Mucosa of rectum (tissue), 2 donors: ENCODE measurements around the gene KCNJ1.

ENCODE experiments used
- H3K27ac ChIP-seq, 2 donors: one replicate each; pipeline ENCODE4 v1.7.0; 2013; ENCODE audit warnings: inconsistent platforms in 2 of 2, low read depth in 2 of 2, low read length in 2 of 2
- H3K27me3 ChIP-seq, 2 donors: one replicate each; pipeline ENCODE4 v1.7.0; 2013; ENCODE audit warnings: low read length in 2 of 2; ENCODE audit not compliant: control insufficient read depth in 2 of 2, insufficient read depth in 2 of 2
- H3K36me3 ChIP-seq, 2 donors: one replicate each; pipeline ENCODE4 v1.7.0; 2013; ENCODE audit warnings: low read length in 2 of 2; ENCODE audit not compliant: control insufficient read depth in 2 of 2, insufficient read depth in 2 of 2
- H3K4me1 ChIP-seq, 2 donors: one replicate each; pipeline ENCODE4 v1.7.0; 2013; ENCODE audit warnings: low read length in 2 of 2, mild to moderate bottlenecking in 1 of 2; ENCODE audit not compliant: control insufficient read depth in 2 of 2, insufficient read depth in 2 of 2
- H3K4me3 ChIP-seq, 2 donors: one replicate each; pipeline ENCODE4 v1.7.0; 2013; ENCODE audit warnings: low read length in 2 of 2
- H3K9ac ChIP-seq, 2 donors: one replicate each; pipeline ENCODE4 v1.7.0; 2013; ENCODE audit warnings: low read length in 2 of 2, low read depth in 1 of 2, mild to moderate bottlenecking in 1 of 2
- H3K9me3 ChIP-seq, 2 donors: one replicate each; pipeline ENCODE4 v1.7.0; 2013; ENCODE audit warnings: low read length in 2 of 2; ENCODE audit not compliant: control insufficient read depth in 2 of 2
- donor health status: healthy.
- donor health status: Normal muscosa, but diverticular disease.

The KCNJ1 gene

DNA sequence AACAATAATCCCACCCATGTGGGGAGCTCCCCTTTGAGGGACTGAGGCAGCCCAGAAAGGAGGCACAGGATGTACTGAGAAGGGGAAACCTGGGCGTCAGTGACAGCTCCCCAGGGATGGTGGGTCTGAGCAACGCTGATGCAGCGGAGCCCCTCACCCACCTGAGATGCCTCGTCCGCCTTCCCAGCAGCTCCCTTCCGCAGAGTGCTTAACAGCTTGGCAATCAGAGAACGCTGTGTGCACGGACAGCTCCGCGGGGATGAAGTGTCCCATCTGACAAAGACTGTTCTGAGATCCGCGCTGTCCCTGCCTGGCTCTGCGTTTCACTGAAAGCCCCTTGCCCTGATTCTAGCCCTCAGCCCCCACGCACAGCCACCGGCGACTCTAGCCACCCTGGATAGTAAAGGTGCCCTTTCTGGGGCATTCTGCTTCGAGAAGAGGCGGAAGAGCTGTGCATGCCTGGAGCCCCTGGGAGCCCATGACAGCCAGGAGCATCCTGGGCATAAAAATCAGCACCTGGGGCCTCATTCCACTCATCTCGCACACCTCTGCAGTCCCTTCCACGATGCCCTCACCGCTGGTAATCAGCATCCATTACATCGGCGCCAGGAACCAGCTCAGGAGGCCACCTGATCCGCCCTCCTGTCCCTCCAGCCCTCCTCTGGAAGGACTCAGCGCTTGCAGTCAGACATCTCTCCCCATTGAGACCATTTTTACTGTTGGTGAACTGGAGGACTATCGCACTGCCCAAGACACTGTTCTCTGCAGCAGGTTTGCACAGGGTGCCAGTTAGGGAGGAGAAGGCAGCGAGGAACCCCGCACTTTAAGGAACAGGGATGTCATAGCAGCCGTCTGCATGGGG, 34.8 kb upstream of the KCNJ1 start:
- Histone ChIP-seq H3K36me3 (no peaks in the 10 kb centered on the region), H3K4me1 (peaks cover 0 to 6% of the 10 kb centered on the region in 2 donors), H3K27me3 (no peaks in the 10 kb centered on the region), H3K27ac (no peak overlapping the region), H3K9ac (no peak overlapping the region), H3K4me3 (no peak overlapping the region), H3K9me3 (no peaks in the 10 kb centered on the region)

DNA sequence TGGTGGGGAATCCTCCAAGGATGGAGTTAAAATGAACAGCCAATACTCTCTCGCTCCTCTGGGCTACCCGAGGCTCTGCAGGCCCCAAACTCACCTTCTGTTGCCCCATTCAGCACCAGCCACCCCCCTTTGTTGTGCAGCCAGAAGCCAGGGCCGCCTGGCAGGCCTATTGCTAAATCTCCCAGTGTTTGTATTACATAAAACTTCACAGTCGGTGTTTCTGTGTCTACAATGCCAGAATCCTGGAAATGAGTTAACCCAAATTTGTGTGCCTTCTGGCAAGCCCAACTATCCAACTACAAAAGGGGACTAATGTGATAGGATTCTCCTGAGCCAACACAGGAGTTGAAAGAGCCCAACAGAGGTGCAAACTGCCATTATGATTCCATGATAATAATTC, 33.4 kb upstream of the KCNJ1 start:
- Histone ChIP-seq H3K27ac (no peak overlapping the region), H3K27me3 (no peaks in the 10 kb centered on the region), H3K4me3 (no peak overlapping the region), H3K4me1 (no peaks in the 10 kb centered on the region), H3K9me3 (no peaks in the 10 kb centered on the region), H3K9ac (no peak overlapping the region), H3K36me3 (no peaks in the 10 kb centered on the region)

DNA sequence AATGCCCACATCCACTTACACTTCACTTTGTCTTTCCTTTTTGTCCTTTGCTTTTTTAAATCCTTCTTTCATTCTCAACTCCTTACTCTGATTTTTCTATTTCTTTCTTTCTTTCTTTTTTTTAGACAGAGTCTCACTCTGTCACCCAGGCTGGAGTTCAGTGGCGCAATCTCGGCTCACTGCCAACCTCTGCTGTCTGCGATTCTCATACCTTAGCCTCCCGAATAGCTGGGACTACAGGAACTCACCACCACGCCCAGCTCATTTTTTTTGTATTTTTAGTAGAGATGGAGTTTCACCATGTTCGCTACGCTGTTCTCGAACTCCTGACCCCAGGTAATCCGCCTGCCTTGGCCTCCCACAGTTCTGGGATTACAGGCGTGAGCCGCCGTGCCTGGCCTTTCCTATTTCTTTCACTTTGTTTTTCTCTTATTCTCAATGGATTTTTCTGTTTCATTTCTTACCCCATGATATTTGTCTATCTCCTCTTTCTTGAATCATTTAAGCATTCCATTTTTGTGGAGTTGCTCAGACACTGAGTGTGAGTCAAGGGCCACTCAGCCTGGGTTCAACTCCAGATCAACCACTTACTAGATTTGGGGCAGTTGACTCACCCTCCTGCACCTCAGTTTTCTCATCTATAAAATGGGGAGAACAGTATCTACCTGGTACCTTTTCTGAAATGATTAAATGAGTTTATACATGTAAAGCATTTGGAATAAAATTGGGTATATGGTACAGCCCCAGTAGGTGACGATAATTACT, 31.7 kb upstream of the KCNJ1 start:
- H3K9ac ChIP-seq: no peak overlapping the region
- H3K27ac ChIP-seq: no peak overlapping the region
- no peak overlapping the region for H3K4me3 ChIP-seq
- H3K36me3 ChIP-seq: no peaks in the 10 kb centered on the region
- no peaks in the 10 kb centered on the region for H3K27me3 ChIP-seq
- H3K4me1 ChIP-seq: peaks cover 3 to 11% of the 10 kb centered on the region in 2 donors
- no peaks in the 10 kb centered on the region for H3K9me3 ChIP-seq

DNA sequence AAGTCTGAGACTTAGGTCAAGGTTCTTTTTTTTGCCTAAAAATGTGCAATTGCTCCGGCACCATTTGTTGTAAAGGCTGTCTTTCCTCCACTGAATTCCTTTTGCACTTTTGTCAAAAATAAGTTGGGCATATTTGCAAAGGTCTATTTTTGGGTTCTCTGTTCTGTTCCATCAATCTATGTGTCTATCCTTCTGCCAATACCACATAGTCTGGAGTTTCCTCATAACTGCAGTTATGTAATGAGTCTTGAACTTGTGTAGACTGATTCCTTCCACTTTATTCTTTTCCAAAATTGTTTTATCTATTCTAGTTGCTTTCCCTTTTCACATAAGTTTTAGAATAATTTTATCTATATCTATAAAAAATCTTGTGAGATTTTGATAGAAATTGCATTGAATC, 30.7 kb upstream of the KCNJ1 start:
- H3K9me3 ChIP-seq: no peaks in the 10 kb centered on the region
- H3K9ac ChIP-seq: no peak overlapping the region
- H3K4me3 ChIP-seq: no peak overlapping the region
- H3K27ac ChIP-seq: no peak overlapping the region
- H3K36me3 ChIP-seq: no peaks in the 10 kb centered on the region
- no peaks in the 10 kb centered on the region for H3K27me3 ChIP-seq
- H3K4me1 ChIP-seq: peaks cover 3 to 11% of the 10 kb centered on the region in 2 donors

DNA sequence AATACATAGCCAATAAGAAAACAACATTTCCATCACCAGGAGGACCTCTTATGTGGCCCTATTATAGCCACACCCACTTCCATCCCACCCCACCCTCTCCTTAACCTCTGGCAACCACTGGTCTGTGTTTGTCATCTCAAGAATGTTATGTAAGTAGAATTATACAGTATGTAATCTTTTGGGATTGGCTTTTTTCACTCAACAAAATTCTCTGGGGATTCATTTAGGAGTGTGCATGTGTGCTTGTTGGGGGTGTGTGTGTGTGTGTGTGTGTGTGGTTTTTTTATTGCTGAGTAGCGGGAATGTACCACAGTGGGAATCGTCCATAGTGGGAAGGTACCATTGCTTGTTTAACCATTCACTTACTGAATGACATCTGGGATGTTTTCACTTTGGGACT, 29.3 kb upstream of the KCNJ1 start:
- Histone ChIP-seq H3K4me1 (peaks cover 3 to 11% of the 10 kb centered on the region in 2 donors), H3K9me3 (no peaks in the 10 kb centered on the region), H3K9ac (no peak overlapping the region)

DNA sequence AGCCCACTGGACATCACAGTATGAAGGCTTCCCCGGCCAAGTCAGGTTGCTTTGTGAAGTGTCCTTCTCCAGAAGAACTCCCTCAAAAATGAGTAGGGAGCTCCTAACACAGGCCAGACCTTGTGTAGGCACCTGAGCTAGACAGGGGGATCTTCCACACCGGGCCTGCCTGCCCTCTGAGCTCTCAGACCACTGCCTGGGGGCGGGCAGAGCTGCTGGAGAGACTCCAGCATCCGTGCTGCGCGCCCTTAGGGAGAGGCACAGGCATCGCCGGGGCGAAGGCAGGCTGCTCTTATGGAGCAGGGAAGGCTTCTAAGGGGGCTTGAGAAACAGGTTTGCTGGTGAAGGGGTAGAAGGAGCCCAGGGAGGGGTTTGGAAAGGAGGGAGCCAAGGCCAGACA, 28.4 kb upstream of the KCNJ1 start:
- Histone ChIP-seq H3K27ac (no peak overlapping the region), H3K4me1 (peaks cover 6 to 11% of the 10 kb centered on the region in 2 donors), H3K27me3 (peaks cover 0 to 3% of the 10 kb centered on the region in 2 donors), H3K9me3 (no peaks in the 10 kb centered on the region), H3K4me3 (no peak overlapping the region), H3K36me3 (no peaks in the 10 kb centered on the region), H3K9ac (no peak overlapping the region)

More for the DNA sequence above, 29.3 kb upstream of the KCNJ1 start:
- H3K27ac ChIP-seq: no peak overlapping the region
- peaks cover 0 to under 1% of the 10 kb centered on the region in 2 donors for H3K27me3 ChIP-seq
- no peaks in the 10 kb centered on the region for H3K36me3 ChIP-seq
- H3K4me3 ChIP-seq: no peak overlapping the region

DNA sequence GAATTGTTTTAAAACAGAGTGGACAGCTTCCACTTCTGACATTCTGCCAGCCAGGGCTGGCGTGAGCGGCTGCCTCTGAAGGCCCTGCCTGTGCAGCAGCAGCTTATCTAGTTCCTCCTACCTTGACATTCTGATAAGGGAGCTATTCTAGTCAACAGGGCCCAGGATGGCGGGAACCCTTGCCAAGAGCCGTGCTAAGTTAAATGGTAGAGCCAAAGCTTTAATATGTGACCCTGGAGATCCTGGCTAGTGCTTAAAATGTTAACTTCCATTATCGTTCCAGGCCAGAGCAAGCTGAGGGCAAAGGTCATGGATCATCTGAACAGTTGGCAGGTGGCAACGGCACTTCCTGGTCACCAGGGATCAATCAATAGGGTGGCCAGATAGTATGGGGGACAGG, 27.6 kb upstream of the KCNJ1 start:
- H3K27ac ChIP-seq: no peak overlapping the region
- H3K27me3 ChIP-seq: peaks cover 7 to 10% of the 10 kb centered on the region in 2 donors
- no peak overlapping the region for H3K9ac ChIP-seq
- H3K4me1 ChIP-seq: peaks cover 10 to 17% of the 10 kb centered on the region in 2 donors
- H3K36me3 ChIP-seq: no peaks in the 10 kb centered on the region
- H3K4me3 ChIP-seq: no peak overlapping the region
- no peaks in the 10 kb centered on the region for H3K9me3 ChIP-seq

DNA sequence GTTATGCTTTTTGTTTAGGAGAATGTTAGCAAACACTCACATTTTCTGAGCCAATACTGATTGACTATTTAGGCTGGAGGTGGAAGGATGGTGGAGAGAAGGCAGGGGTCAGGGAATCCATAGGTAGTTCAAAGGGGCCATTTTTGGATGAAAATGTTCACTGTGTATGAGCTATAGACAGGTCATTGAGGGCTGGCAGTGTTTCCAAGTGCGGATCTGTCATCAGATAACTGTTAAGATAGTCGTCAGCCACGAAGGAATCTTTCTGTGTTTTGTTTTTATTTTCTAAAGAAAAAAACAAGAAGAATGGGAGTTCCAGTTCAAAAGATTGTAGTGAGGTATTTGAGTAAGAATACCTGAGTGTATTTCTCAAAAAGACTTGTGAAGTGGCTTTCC, 27.2 kb upstream of the KCNJ1 start:
- Histone ChIP-seq H3K27ac (no peak overlapping the region), H3K9ac (no peak overlapping the region), H3K36me3 (no peaks in the 10 kb centered on the region), H3K4me3 (no peak overlapping the region), H3K9me3 (no peaks in the 10 kb centered on the region), H3K4me1 (peaks cover 10 to 17% of the 10 kb centered on the region in 2 donors), H3K27me3 (peaks cover 10 to 13% of the 10 kb centered on the region in 2 donors)

DNA sequence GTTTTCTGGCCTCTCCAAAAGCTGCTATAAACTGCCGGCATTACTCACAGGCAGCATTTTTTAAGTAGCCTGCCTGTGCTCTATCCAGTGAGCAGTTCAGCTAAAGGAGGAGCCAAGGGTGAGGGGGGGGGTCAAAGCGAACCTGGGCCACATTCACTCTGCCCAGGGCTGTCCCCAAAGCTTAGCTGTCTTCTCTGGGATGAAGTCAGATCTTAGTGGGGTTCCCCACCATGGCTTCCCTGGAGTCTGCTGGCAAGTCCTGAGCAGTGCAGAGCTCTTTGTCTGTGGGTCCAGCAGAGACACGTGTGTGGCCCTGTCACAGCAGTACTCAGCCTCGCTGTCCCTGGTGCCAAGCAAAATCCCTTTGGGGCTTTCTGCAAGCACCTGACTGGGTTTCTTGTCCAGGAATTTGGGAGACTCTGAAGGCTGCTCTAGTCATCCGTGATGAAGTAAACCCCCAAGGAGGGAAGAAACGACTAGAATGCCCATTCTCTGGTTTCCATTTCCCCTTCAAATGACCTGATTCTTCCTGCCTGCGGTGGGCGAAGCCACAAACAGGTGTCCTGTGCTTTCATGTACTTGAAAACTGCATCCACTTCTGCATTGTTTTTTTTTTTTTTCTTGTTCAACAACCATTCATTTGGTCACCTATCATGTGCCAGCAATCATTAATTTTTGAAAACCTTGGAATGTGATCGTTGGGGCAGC, 26.6 kb upstream of the KCNJ1 start:
- no peak overlapping the region for H3K4me3 ChIP-seq
- peaks cover 10 to 17% of the 10 kb centered on the region in 2 donors for H3K4me1 ChIP-seq
- H3K27me3 ChIP-seq: peaks cover 10 to 15% of the 10 kb centered on the region in 2 donors
- no peak overlapping the region for H3K9ac ChIP-seq
- no peaks in the 10 kb centered on the region for H3K9me3 ChIP-seq
- no peak overlapping the region for H3K27ac ChIP-seq
- H3K36me3 ChIP-seq: no peaks in the 10 kb centered on the region
